PFSK-1 (cell line): ENCODE results near the gene SMG6.

ENCODE experiments used
- POLR2AphosphoS5 ChIP-seq: IDR thresholded peaks from 2 replicates; pipeline ENCODE4 v1.6.1; 2012; ENCODE audit warnings: low read depth, mild to moderate bottlenecking, control low read depth, low read length, moderate library complexity
- TAF1 ChIP-seq: IDR thresholded peaks from 2 replicates; pipeline ENCODE4 v1.6.1; 2012; ENCODE audit warnings: low read length, control low read depth, borderline replicate concordance; ENCODE audit not compliant: insufficient read depth

DNA sequence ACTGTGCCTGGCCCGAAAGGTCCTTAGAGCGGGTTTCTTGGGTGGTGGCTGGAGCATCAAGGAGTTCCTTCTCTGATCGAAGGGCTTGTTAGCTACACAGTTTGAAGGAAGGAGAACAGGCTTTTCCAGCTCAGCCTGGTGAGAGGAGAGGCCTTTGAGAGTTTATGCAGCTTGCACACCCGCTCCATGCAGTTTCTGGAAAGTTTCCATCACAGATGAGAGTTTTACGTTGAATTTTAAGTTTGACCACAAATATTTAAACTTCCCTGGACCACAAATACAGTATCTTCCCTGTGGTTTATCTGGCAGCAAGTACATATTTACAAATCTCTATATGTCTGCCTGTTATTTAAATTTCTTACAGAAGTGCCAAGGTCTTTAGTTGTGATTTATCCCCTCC, 191.9 kb downstream of the SMG6 start:
- TF ChIP-seq TAF1 (no peak), POLR2AphosphoS5 (no peak)
